Transverse colon (tissue), 3 donors: ENCODE results near the gene TWSG1.

ENCODE experiments used
- CTCF ChIP-seq, 5 experiments: fragments of 200-600 bp in 3 of 5; fragments of 450-650 bp in 2 of 5; sonication (generic) in 3 of 5; IDR thresholded peaks; 1 replicate in 2 of 5; 2 replicates in 3 of 5; pipeline ENCODE4 v1.5.1; 2016 to 2017; ENCODE audit warnings: antibody characterized with exemption in 5 of 5, inconsistent platforms in 3 of 5, mild to moderate bottlenecking in 2 of 5, moderate library complexity in 1 of 5
- EP300 ChIP-seq: sonication (generic); formaldehyde crosslinking; IDR thresholded peaks from one replicate; pipeline ENCODE4 v1.6.1; 2017; ENCODE audit warnings: antibody characterized with exemption, low read depth
- POLR2A ChIP-seq: fragments of 450-650 bp; IDR thresholded peaks from one replicate; pipeline ENCODE4 v1.6.1; 2016; ENCODE audit warnings: antibody characterized with exemption, mild to moderate bottlenecking, moderate library complexity

- TF ChIP-seq CTCF (IDR thresholded peaks at IDR 0.05), result no peak
- no peak for TF ChIP-seq EP300
- no peak for TF ChIP-seq POLR2A
These were observed 44.5 kb downstream of the TWSG1 start for GRCh38 chr18:9379118-9379517.
